Medulla oblongata (tissue), 1 donor: Measurements from ENCODE around the gene USP14.
A peak's percentile ranks its signal among the peaks of the same experiment; 100 is the strongest.

ENCODE experiments used
- DNase-seq: peaks from one replicate; pipeline ENCODE4 v3.0.0-alpha.2; 2015; ENCODE audit errors: extremely low spot score

Gene USP14

DNA sequence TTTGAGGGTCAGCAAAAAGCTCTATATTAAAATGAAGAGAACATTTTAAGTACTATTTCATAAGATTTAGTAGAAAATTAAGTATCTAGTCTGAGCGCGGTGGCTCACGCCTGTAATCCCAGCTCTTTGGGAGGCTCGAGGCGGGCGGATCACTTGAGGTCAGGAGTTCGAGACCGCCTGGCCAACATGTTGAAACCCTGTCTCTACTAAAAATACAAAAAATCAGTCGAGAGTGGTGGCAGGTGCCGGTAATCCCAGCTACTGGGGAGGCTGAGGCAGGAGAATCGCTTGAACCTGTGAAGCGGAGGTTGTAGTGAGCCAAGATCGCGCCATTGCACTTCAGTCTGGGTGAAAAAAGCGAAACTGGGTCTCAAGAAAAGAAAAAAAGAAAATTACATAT, 1.6 kb downstream of the USP14 start:
- DNase-seq = no peak

DNA sequence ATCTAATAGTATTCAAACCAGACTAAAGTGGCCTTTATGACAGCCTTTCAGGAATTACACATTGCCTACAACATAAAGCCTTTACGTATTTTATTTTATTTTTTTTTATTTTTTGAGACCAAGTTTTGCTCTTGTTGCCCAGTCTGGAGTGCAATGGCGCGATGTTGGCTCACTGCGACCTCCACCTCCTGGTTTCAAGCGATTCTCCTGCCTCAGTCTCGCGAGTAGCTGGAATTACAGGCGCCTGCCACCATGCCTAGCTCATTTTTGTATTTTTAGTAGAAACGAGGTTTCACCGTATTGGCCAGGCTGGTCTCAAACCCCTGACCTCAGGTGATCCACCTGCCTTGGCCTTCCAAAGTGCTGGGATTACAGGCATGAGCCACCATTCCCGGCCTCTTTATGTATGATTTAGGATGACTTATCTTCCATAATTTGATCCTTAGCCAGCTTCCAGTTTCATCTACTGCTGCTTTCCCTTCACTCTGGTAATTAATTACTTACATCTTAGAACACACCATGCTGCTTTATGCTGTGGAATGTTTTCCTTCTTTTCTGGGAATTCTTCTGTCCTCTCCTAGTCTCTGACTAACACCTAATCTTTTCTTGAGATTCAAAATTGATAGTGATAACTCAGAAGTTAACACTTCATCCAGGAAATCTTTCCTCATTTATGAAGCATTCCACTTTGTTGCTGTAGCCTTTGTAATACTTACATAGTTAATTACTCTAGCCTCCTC, 2.6 kb downstream of the USP14 start:
- no peak for DNase-seq

GRCh38 chr18:172361-172760, 14.0 kb downstream of the USP14 start:
- DNase-seq = no peak

GRCh38 chr18:179499-179898, 21.1 kb downstream of the USP14 start:
- DNase-seq = no peak

DNA sequence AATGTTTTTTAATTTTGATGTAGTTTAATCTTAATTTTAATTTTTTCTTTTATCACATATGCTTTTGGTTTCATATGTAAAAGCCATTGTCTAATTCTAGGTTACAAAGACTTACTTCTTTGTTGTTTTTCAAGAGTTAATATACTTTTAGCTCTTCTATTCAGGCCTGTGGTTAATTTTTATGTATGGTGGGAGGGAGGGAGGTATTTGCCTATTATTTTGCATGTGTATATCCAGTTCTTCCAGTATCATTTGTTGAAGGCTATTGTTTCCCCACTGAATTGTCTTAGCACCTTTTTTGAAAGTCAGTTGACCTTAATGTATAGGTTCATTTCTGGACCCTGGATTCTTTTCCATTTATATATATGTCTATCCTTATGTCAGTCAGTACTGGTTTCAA, 23.4 kb downstream of the USP14 start:
- no peak for DNase-seq

DNA sequence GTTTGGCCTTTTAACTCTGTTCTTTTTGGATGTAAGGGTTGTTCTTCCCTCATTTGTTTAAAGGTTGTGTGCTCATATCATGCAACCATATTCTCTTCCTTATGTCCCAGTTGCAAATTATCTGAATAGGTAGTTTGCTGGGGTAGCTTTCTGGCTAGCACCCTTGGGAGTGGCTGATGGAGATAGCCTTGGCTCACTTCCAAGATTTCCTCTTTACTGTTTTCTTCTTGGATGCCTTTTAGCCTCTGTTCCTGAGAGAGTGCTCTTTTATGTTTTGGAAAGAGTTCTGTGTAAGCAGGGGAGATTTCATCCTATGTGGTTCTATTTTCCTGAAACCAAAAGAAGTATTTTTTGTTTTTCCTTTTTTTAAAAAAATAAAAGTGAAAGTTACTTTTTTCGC, 25.4 kb downstream of the USP14 start:
- DNase-seq = no peak

DNA sequence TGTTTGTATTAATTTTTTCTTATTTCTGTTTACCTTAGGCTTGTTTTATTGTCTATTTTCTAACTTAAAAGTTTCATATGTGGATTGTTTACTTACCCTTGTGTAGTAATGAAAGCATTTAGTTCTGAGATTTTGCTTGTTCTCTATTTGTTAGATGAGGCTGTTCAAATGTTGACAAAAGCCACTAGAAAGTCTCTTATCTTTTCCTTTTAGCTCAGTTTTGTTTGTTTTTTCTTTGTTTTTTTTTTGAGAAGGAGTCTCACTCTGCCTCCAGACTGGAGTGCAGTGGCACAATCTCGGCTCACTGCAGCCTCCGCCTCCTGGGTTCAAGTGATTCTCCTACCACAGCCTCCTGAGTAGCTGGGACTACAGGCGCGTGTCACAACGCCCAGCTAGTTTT, 30.9 kb downstream of the USP14 start:
- no peak for DNase-seq

- no peak for DNase-seq
Measured at GRCh38 chr18:191725-192124, 33.4 kb downstream of the USP14 start.

- no peak for DNase-seq
Measured at GRCh38 chr18:192801-193200, 34.4 kb downstream of the USP14 start.

- DNase-seq = peak; percentile 61
Measured at GRCh38 chr18:195651-196050, 37.3 kb downstream of the USP14 start.

GRCh38 chr18:199214-199613, 40.9 kb downstream of the USP14 start:
- no peak for DNase-seq

- DNase-seq = no peak
Measured at GRCh38 chr18:199768-200167, 41.4 kb downstream of the USP14 start.

- no peak for DNase-seq
Measured at GRCh38 chr18:210075-210474, 51.7 kb downstream of the USP14 start.

GRCh38 chr18:210733-211132, 52.4 kb downstream of the USP14 start:
- no peak for DNase-seq

GRCh38 chr18:211582-211981, 53.2 kb downstream of the USP14 start:
- no peak for DNase-seq

DNA sequence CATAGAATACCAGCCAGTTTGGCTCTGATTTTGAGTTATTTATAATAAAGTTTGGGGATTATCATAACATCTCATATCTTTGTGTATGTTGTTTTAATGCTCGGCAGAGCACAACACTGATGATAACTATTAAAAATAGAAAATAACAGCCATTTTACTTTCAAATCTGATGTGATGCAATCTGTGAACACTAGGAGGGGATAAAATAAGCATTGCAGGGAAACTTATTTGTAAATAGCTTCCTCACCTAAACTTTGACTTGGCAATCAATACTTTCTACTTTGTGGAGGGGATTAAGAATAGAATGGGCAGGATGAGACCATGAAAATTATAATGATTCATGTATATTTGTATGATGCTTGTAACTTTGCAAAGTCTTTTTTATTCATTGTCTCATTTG, 54.4 kb downstream of the USP14 start:
- DNase-seq = no peak

DNA sequence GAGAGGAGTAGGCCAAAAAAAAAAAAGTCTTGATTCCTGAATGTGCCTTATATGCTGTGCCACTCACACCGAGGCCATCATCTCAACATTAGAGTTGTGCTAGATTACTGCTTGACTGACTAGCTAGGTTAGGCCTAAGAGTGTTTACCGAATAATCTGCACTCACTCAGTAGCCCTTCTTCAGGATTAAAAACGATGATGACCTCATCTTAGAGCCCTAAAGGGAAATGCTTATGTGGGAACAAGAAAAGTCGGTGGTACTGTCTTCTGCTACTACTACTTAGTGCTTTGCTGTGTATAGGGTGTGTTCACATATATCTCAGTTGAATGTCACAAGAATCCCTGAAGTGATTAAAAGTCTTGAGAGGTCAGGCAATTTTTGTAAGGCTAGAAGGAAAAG, 55.1 kb downstream of the USP14 start:
- DNase-seq = no peak

DNA sequence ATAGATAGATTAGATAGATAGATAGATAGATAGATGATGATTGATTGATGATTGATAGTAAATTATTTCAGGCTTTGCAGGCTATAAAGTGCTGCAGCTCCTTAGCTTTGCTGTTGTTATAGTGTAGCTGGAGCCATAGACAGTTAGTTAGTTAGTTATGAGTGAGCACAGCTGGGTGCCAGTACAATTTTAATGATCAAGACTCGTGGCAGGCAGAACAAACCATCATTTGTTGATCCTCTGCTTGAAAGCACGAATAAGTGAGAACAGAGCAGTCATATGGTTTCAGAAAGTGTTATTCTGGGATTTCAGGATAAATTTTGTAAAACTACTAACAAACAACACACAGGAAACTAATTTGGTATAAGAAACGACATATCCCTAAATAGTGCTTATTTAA, 55.6 kb downstream of the USP14 start:
- DNase-seq = peak; percentile 32

DNA sequence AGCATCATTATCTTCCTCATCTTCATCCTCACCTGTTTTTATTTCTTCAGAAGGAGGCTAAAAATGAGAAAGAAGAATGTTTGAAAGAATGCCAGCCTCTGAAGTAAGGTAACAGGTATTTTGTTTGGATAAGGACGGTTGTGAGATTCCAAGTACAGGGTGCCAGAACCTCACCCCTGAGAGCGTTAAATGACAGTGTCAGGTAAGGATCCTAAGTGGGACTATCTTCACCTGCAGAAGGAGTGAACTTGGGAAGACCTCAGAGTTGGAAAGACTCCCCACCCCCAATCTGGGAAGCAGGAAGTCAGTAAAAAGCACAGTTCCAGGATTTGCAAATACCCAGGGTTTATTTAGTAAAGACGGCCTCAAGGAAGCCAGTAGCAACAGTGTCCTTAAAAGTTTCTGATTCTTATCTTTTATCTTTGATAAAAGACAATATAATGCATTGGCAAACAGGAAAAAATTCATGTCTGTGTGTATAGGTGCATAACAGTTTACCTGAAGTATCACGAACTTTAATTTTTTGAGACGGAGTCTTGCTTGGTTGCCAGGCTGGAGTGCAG, 57.2 kb downstream of the USP14 start:
- no peak for DNase-seq

GRCh38 chr18:217532-218336, 59.4 kb downstream of the USP14 start:
- DNase-seq = no peak

DNA sequence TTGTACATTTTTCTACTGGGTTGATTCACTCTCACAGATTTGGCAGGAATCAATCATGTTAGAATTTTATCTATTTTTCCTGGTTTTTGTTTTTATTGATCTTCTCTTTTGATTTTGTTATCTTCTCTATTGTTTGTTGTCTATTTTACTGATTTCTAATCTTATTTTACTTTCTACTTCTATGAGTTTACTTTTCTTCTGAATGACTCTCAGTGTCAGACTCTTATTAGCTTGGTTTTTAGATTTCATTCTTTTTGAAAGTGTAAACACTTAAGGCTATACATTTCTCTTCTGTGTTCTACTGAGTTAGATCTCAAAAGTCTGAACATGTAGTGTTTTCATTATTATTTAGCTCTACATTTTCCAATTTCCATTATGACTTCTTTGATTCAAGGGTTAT, 62.4 kb downstream of the USP14 start:
- no peak for DNase-seq

DNA sequence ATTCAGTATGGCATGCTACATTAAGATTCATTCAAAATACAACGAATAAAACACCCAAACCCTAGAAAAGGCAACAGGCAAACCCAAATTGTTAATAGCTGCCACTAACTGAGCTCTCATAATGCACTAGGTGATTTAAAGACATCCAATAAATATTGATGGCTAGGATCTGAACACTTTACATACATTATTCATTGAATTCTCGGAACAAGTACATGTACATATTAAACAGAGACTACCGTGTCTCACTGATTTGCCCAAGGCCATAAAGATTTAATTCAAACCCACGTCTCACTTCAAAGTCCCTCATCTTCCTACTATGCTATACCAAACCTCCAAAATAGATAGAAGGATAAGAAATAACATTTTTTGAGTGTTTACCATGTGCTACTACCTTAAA, 67.4 kb downstream of the USP14 start:
- no peak for DNase-seq

DNA sequence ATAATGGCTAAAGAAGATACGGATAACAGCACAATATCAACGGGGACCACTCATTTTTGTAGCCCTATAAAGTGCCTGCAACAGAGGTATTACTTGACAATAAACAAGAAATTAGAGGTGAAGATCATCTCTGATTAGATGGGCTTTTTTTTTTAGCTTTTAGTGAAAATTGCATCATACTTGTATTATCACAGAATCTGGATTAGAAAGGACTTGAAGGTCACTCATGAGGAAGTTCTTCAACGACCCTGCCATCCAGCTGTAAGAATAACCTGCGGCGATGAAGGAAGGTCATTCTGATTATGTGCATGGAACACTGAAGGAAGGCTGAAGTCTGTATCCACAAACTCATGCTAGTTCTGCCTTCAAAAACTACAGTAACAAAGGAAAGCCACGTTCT, 69.0 kb downstream of the USP14 start:
- DNase-seq = no peak
